GM12874 (cell line): ENCODE results near the gene KRT6A.

Experiments
- CTCF ChIP-seq: IDR thresholded peaks from 2 replicates; pipeline ENCODE4 v1.5.1; 2011; ENCODE audit warnings: low read depth, mild to moderate bottlenecking, control low read depth, low read length, moderate library complexity; ENCODE audit not compliant: insufficient read depth

Gene KRT6A

GRCh38 chr12:52493172-52493571, at the start of gene KRT6A:
KRT6A (minus strand) TSS chr12:52493257; CDS start chr12:52493188, 69 bp downstream.
- TF ChIP-seq CTCF = no peak

- TF ChIP-seq CTCF = no peak
Observed at GRCh38 chr12:52542157-52542556, 49.1 kb upstream of the KRT6A start.

- TF ChIP-seq CTCF = no peak
Observed at GRCh38 chr12:52541709-52542108, 48.7 kb upstream of the KRT6A start.

- no peak for TF ChIP-seq CTCF
Observed at GRCh38 chr12:52540531-52540930, 47.5 kb upstream of the KRT6A start.

- TF ChIP-seq CTCF = no peak
Observed at GRCh38 chr12:52539821-52540173, 46.7 kb upstream of the KRT6A start.

- no peak for TF ChIP-seq CTCF
Observed at GRCh38 chr12:52539083-52539820, 46.2 kb upstream of the KRT6A start.

- no peak for TF ChIP-seq CTCF
Observed at GRCh38 chr12:52537101-52537500, 44.0 kb upstream of the KRT6A start.

GRCh38 chr12:52535574-52535973, 42.5 kb upstream of the KRT6A start:
- TF ChIP-seq CTCF = no peak
